AG04449 (cell line): ENCODE results near the gene HLA-F.

Source experiments
- CTCF ChIA-PET: fragments of 350-600 bp; formaldehyde crosslinking; extraction: SDS; loops from one replicate; lab custom pipeline; 2021; ENCODE audit warnings: antibody characterized with exemption; lab: Yijun Ruan, JAX
- POLR2A ChIA-PET: fragments of 400-600, 350-600 bp; formaldehyde crosslinking; extraction: SDS; loops from one replicate; lab custom pipeline; 2020; ENCODE audit warnings: antibody characterized with exemption, inconsistent platforms; lab: Yijun Ruan, JAX
- DNase-seq: peaks from one replicate; pipeline ENCODE4 v3.0.0-alpha.2; 2010; ENCODE audit warnings: low read depth, low spot score
- H3K4me3 ChIP-seq: 2 replicates; pipeline ENCODE4 v1.5.1; 2011; ENCODE audit warnings: low read depth, mild to moderate bottlenecking, control low read depth, low read length
- CTCF ChIP-seq: IDR thresholded peaks from one replicate; pipeline ENCODE4 v1.5.1; 2011; ENCODE audit warnings: mild to moderate bottlenecking, moderate library complexity, low read length, control low read depth, inconsistent platforms; ENCODE audit not compliant: insufficient read depth; ENCODE audit errors: missing control alignments

The HLA-F gene

GRCh38 chr6:29739136-29739881 lies 16.1 kb downstream of the HLA-F start:
- ChIA-PET POLR2A (no interaction called here), CTCF (interaction anchor here (1.3 to 8.9 kb wide), 11 partner anchors 12 to 392 kb away, joined by 3 to 77 read pairs (median 6); no protein-coding TSS in a partner anchor)
- no peak overlapping the region for H3K4me3 ChIP-seq
- TF ChIP-seq CTCF: no peak
- DNase-seq: no peak

- POLR2A ChIA-PET: no interaction called here
Measured at GRCh38 chr6:29739882-29740261, 16.6 kb downstream of the HLA-F start.

GRCh38 chr6:29741592-29741991 lies 18.4 kb downstream of the HLA-F start:
- no peak for DNase-seq
- H3K4me3 ChIP-seq: no peak overlapping the region
- no peak for TF ChIP-seq CTCF
- ChIA-PET POLR2A (no interaction called here), CTCF (interaction anchor here (1.2 to 8.9 kb wide), 3 partner anchors 9 to 94 kb away, joined by 3 to 77 read pairs (median 4); no protein-coding TSS in a partner anchor)

More at GRCh38 chr6:29739882-29740261, 16.6 kb downstream of the HLA-F start:
- DNase-seq: no peak
- CTCF ChIA-PET: interaction anchor here (0.7 to 8.9 kb wide), 4 partner anchors 11 to 94 kb away, joined by 3 to 77 read pairs (median 4); no protein-coding TSS in a partner anchor
- TF ChIP-seq CTCF: no peak
- no peak overlapping the region for H3K4me3 ChIP-seq

GRCh38 chr6:29742127-29742526 lies 18.9 kb downstream of the HLA-F start:
- no peak overlapping the region for H3K4me3 ChIP-seq
- no peak for DNase-seq
- TF ChIP-seq CTCF: no peak
- CTCF ChIA-PET: interaction anchor here (8.9 kb wide), 1 partner anchor 9 kb away, joined by 77 read pairs; no protein-coding TSS in a partner anchor
- POLR2A ChIA-PET: no interaction called here

GRCh38 chr6:29743025-29743424 lies 19.8 kb downstream of the HLA-F start:
- ChIA-PET POLR2A (no interaction called here), CTCF (interaction anchor here (0.9 to 1.1 kb wide), 2 partner anchors 10 to 38 kb away, joined by 3 read pairs; no protein-coding TSS in a partner anchor)
- DNase-seq: no peak
- TF ChIP-seq CTCF: no peak
- no peak overlapping the region for H3K4me3 ChIP-seq

GRCh38 chr6:29743568-29743967 lies 20.3 kb downstream of the HLA-F start:
- POLR2A ChIA-PET: no interaction called here
- TF ChIP-seq CTCF: no peak
- DNase-seq: no peak
- no peak overlapping the region for H3K4me3 ChIP-seq
- CTCF ChIA-PET: interaction anchor here (0.9 to 1.1 kb wide), 2 partner anchors 9 to 39 kb away, joined by 3 read pairs; no protein-coding TSS in a partner anchor
